HEK293T (cell line): Measurements from ENCODE around the gene TIPARP.

Experiments used
- BHLHE40 ChIP-seq: fragments of 450-650 bp; IDR thresholded peaks from 2 replicates; pipeline ENCODE4 v1.6.1; 2016; ENCODE audit warnings: mild to moderate bottlenecking, moderate library complexity, borderline replicate concordance
- ELF4 ChIP-seq: fragments of 450-650 bp; IDR thresholded peaks from 2 replicates; pipeline ENCODE4 v1.6.1; 2017; ENCODE audit warnings: antibody characterized with exemption
- FOXA1 ChIP-seq: fragments of 450-650 bp; IDR thresholded peaks from 2 replicates; pipeline ENCODE4 v1.6.1; 2016; ENCODE audit warnings: mild to moderate bottlenecking
- FOXK2 ChIP-seq: fragments of 450-650 bp; IDR thresholded peaks from 2 replicates; pipeline ENCODE4 v1.6.1; 2016; ENCODE audit warnings: mild to moderate bottlenecking
- HDGF ChIP-seq: fragments of 450-650 bp; IDR thresholded peaks from 2 replicates; pipeline ENCODE4 v1.6.1; 2017; ENCODE audit warnings: antibody characterized with exemption, borderline replicate concordance
- L3MBTL2 ChIP-seq: fragments of 450-650 bp; conservative IDR thresholded peaks from 2 replicates; pipeline ENCODE4 v1.6.1; 2016; ENCODE audit warnings: mild to moderate bottlenecking
- NFRKB ChIP-seq: fragments of 450-650 bp; IDR thresholded peaks from 2 replicates; pipeline ENCODE4 v1.6.1; 2016; ENCODE audit warnings: mild to moderate bottlenecking, moderate library complexity
- SP1 ChIP-seq: fragments of 450-650 bp; IDR thresholded peaks from 2 replicates; pipeline ENCODE4 v1.6.1; 2017
- SUZ12 ChIP-seq: fragments of 450-650 bp; IDR thresholded peaks from 2 replicates; pipeline ENCODE4 v1.6.1; 2016; ENCODE audit warnings: mild to moderate bottlenecking
- TARDBP ChIP-seq: fragments of 450-650 bp; IDR thresholded peaks from 2 replicates; pipeline ENCODE4 v1.6.1; 2016
- ZNF384 ChIP-seq: fragments of 450-650 bp; IDR thresholded peaks from 2 replicates; pipeline ENCODE4 v1.6.1; 2016

DNA sequence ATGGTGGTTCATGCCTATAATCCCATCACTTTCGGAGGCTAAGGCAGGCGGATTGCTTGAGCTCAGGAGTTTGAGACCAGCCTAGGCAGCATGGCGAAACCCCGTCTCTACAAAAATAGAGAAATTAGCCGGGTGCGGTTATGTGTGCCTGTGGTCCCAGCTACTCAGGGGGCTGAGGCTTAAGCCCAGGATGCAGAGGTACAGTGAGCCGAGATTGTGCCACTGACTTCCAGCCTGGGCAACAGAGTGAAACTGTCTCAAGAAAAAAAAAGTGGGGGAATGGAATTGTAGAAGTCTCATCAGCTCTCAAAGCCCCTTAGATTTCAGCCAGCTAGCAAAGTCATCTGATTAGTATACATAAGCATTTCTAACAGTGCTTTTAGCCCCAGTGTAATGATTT is 33.2 kb downstream of the TIPARP start:
- TF ChIP-seq TARDBP (no peak), BHLHE40 (no peak), FOXK2 (no peak), L3MBTL2 (no peak), ELF4 (no peak), FOXA1 (no peak), NFRKB (no peak), SUZ12 (no peak), SP1 (no peak), ZNF384 (no peak), HDGF (no peak)
